H1 (cell line): ENCODE measurements around the gene UBAP1. TPM values are rescaled to one million over a fixed set of nuclear protein-coding genes. Genes with fewer than 3 reads are reported as not detected.
"Not testable (repeated sequence)": the region's sequence is repeated elsewhere in the genome, so short reads cannot be mapped to it uniquely, and the experiment has no call there.

Source experiments
- CTCF ChIA-PET: fragments of 300-600 bp; sonication (Branson Sonifier 250); formaldehyde crosslinking; loops from one replicate; lab custom pipeline; 2021; ENCODE audit not compliant: partially characterized antibody; lab: Charles Lee
- POLR2A ChIA-PET: fragments of 300-600 bp; sonication (Branson Sonifier 250); formaldehyde crosslinking; loops from one replicate; lab custom pipeline; 2021; ENCODE audit warnings: inconsistent platforms; ENCODE audit not compliant: partially characterized antibody; lab: Charles Lee
- DNase-seq, 2 experiments: peaks; one replicate each; pipeline versions ENCODE4 v3.0.0 to v3.0.0-alpha.2; 2010 to 2022; ENCODE audit warnings: low spot score in 2 of 2, low read depth in 1 of 2, mixed read lengths in 1 of 2
- FAIRE-seq: peaks from 2 replicates; lab custom pipeline; 2011; peaks lifted over from hg19 to GRCh38; lab: Jason Lieb, UNC
- H2AFZ ChIP-seq: 2 replicates; pipeline ENCODE4 v1.8.1; 2012; ENCODE audit warnings: low read length, inconsistent platforms
- H2AK5ac ChIP-seq: 2 replicates; pipeline ENCODE4 v1.6.1; 2013; ENCODE audit warnings: low read depth, low read length
- H2BK120ac ChIP-seq: replicated peaks from 2 replicates; pipeline ENCODE3; 2013; ENCODE audit warnings: low read depth, low read length, inconsistent platforms
- H2BK12ac ChIP-seq: 2 replicates; pipeline ENCODE4 v1.6.1; 2013; ENCODE audit warnings: low read depth, low read length
- H2BK15ac ChIP-seq: 2 replicates; pipeline ENCODE4 v1.6.1; 2013; ENCODE audit warnings: low read length
- H2BK20ac ChIP-seq: 2 replicates; pipeline ENCODE4 v1.6.1; 2013; ENCODE audit warnings: low read length
- H2BK5ac ChIP-seq: 2 replicates; pipeline ENCODE4 v1.6.1; 2013; ENCODE audit warnings: low read depth, low read length
- H3K14ac ChIP-seq: 2 replicates; pipeline ENCODE4 v1.6.1; 2013; ENCODE audit warnings: inconsistent platforms; ENCODE audit not compliant: insufficient read length
- H3K18ac ChIP-seq: 2 replicates; pipeline ENCODE4 v1.6.1; 2013; ENCODE audit warnings: low read length; ENCODE audit errors: extremely low read depth
- H3K23ac ChIP-seq: 2 replicates; pipeline ENCODE4 v1.6.1; 2013; ENCODE audit warnings: inconsistent platforms; ENCODE audit not compliant: insufficient read length
- H3K23me2 ChIP-seq: 2 replicates; pipeline ENCODE4 v1.6.1; 2013; ENCODE audit warnings: low read depth, low read length
- H3K27ac ChIP-seq: 2 replicates; pipeline ENCODE4 v1.6.1; 2011; ENCODE audit warnings: low read depth, low read length, inconsistent platforms
- H3K27me3 ChIP-seq, 4 experiments: replicated peaks in 1 of 4; 1 replicate in 1 of 4; 2 replicates in 3 of 4; pipeline versions ENCODE4 v1.6.1 to v1.8.1; 2011 to 2013; ENCODE audit warnings: low read length in 3 of 4, mild to moderate bottlenecking in 3 of 4, inconsistent platforms in 2 of 4, mixed read lengths in 2 of 4, moderate library complexity in 1 of 4; ENCODE audit not compliant: control insufficient read depth in 3 of 4, insufficient read depth in 3 of 4; ENCODE audit errors: extremely low read depth in 1 of 4
- H3K36me3 ChIP-seq, 4 experiments: 2 replicates each; pipeline versions ENCODE4 v1.6.1 to v1.8.1; 2011 to 2013; ENCODE audit warnings: mild to moderate bottlenecking in 4 of 4, low read length in 3 of 4, moderate library complexity in 2 of 4, control low read depth in 1 of 4, inconsistent platforms in 1 of 4; ENCODE audit not compliant: insufficient read depth in 4 of 4, control insufficient read depth in 2 of 4
- H3K4ac ChIP-seq: replicated peaks from 2 replicates; pipeline ENCODE3; 2013; ENCODE audit warnings: low read length, low read depth, mixed read lengths, inconsistent platforms; ENCODE audit not compliant: insufficient read length
- H3K4me1 ChIP-seq, 4 experiments: replicated peaks in 1 of 4; 1 replicate in 1 of 4; 2 replicates in 3 of 4; pipeline versions ENCODE4 v1.6.1 to v1.8.1; 2011 to 2013; ENCODE audit warnings: low read length in 3 of 4, inconsistent platforms in 2 of 4, mixed read lengths in 1 of 4; ENCODE audit not compliant: insufficient read depth in 4 of 4, control insufficient read depth in 3 of 4
- H3K4me2 ChIP-seq, 2 experiments: 2 replicates each; pipeline versions ENCODE4 v1.6.1 to v1.8.1; 2011 to 2013; ENCODE audit warnings: low read depth in 2 of 2, low read length in 2 of 2, control low read depth in 1 of 2, inconsistent platforms in 1 of 2, mild to moderate bottlenecking in 1 of 2; ENCODE audit not compliant: insufficient read depth in 1 of 2
- H3K4me3 ChIP-seq, 4 experiments: fragments of 200-600, 300-600 bp in 1 of 4; sonication (generic), shearing (Covaris generic), sonication (Bioruptor Twin) in 1 of 4; 2 replicates each; pipeline versions ENCODE4 v1.5.1 to v1.8.1; 2011 to 2016; ENCODE audit warnings: low read length in 4 of 4, low read depth in 3 of 4, control low read depth in 2 of 4, inconsistent platforms in 2 of 4, mild to moderate bottlenecking in 2 of 4, mixed read lengths in 1 of 4, moderate library complexity in 1 of 4; ENCODE audit not compliant: insufficient read depth in 2 of 4; ENCODE audit errors: extremely low read depth in 1 of 4
- H3K56ac ChIP-seq: replicated peaks from 2 replicates; pipeline ENCODE3; 2013; ENCODE audit warnings: low read depth, mild to moderate bottlenecking, mixed read lengths, low read length, inconsistent platforms; ENCODE audit not compliant: insufficient read length
- H3K79me1 ChIP-seq: 2 replicates; pipeline ENCODE4 v1.6.1; 2013; ENCODE audit warnings: low read depth, low read length, control low read depth
- H3K79me2 ChIP-seq, 2 experiments: 2 replicates each; pipeline versions ENCODE4 v1.6.1 to v1.8.1; 2012 to 2013; ENCODE audit warnings: low read length in 2 of 2, mild to moderate bottlenecking in 2 of 2, inconsistent platforms in 1 of 2; ENCODE audit not compliant: insufficient read depth in 2 of 2, control insufficient read depth in 1 of 2
- H3K9ac ChIP-seq, 4 experiments: replicated peaks in 1 of 4; 1 replicate in 1 of 4; 2 replicates in 3 of 4; pipeline versions ENCODE4 v1.6.1 to v1.8.1; 2011 to 2013; ENCODE audit warnings: low read depth in 3 of 4, low read length in 3 of 4, control low read depth in 2 of 4, mild to moderate bottlenecking in 2 of 4, moderate library complexity in 2 of 4, inconsistent platforms in 1 of 4; ENCODE audit errors: extremely low read depth in 1 of 4
- H3K9me3 ChIP-seq, 2 experiments: 2 replicates each; pipeline versions ENCODE4 v1.6.1 to v1.8.1; 2012 to 2013; ENCODE audit warnings: mild to moderate bottlenecking in 2 of 2, moderate library complexity in 2 of 2, control low read depth in 1 of 2, inconsistent platforms in 1 of 2, low read depth in 1 of 2, low read length in 1 of 2, mixed read lengths in 1 of 2; ENCODE audit not compliant: insufficient read depth in 2 of 2
- H4K20me1 ChIP-seq, 2 experiments: replicated peaks in 1 of 2; 2 replicates each; pipeline versions ENCODE3 to v1.8.1; 2011 to 2013; ENCODE audit warnings: inconsistent platforms in 2 of 2, low read length in 2 of 2, mild to moderate bottlenecking in 1 of 2; ENCODE audit not compliant: insufficient read depth in 2 of 2, control insufficient read depth in 1 of 2
- H4K5ac ChIP-seq: 2 replicates; pipeline ENCODE4 v1.6.1; 2013; ENCODE audit warnings: low read length, low read depth, mixed read lengths, inconsistent platforms; ENCODE audit not compliant: insufficient read length
- H4K8ac ChIP-seq: 2 replicates; pipeline ENCODE4 v1.8.0; 2013; ENCODE audit warnings: mild to moderate bottlenecking, moderate library complexity, low read length, inconsistent platforms; ENCODE audit not compliant: insufficient read depth; ENCODE audit errors: extremely low read depth
- H4K91ac ChIP-seq: replicated peaks from 2 replicates; pipeline ENCODE3; 2013; ENCODE audit warnings: low read length, mixed read lengths, inconsistent platforms; ENCODE audit not compliant: insufficient read length
- WGBS, 2 experiments: shearing (Covaris generic) in 1 of 2; methylation state at CpG; one replicate each; pipeline versions ENCODE4 v1.1.6 to v1.1.7; 2013 to 2015; ENCODE audit warnings: low lambda C conversion rate in 2 of 2, mixed read lengths in 2 of 2, inconsistent platforms in 1 of 2, low coverage in 1 of 2, missing lambda C conversion rate in 1 of 2; ENCODE audit not compliant: insufficient replicate concordance in 2 of 2, insufficient coverage in 1 of 2, insufficient read length in 1 of 2; ENCODE audit errors: extremely low coverage in 1 of 2, missing lambda C conversion rate in 1 of 2; 5-methylcytosine and 5-hydroxymethylcytosine counted together
- polyA plus RNA-seq, 7 experiments: library from polyadenylated mRNA; depleted of rRNA in 3 of 7; stranded (reverse) in 5 of 7; unstranded in 2 of 7; fragments of >200 nt in 5 of 7; fragments of 200-250 nt in 2 of 7; gene quantifications; 1 replicate in 5 of 7; 2 replicates in 1 of 7; 4 replicates in 1 of 7; pipeline versions ENCODE4 v1.2.1 to v1.2.3, GENCODE V29; 2011 to 2013; ENCODE audit warnings: missing spikeins in 2 of 7, mixed read lengths in 2 of 7
- total RNA-seq: library from RNA; stranded (reverse); fragmentation: NEBNext Ultra II Directional; extraction: Animal tissue kit (Norgen Biotek cat#: 25700); gene quantifications from 2 replicates; pipeline ENCODE4 v1.2.1, GENCODE V29; 2021

Gene UBAP1
- total and polyA plus RNA-seq, 2 of the 8 experiments (the other 6 are each of a cell fraction or from before 2014, with no cell fraction given) = 31.3 to 31.4 TPM

DNA sequence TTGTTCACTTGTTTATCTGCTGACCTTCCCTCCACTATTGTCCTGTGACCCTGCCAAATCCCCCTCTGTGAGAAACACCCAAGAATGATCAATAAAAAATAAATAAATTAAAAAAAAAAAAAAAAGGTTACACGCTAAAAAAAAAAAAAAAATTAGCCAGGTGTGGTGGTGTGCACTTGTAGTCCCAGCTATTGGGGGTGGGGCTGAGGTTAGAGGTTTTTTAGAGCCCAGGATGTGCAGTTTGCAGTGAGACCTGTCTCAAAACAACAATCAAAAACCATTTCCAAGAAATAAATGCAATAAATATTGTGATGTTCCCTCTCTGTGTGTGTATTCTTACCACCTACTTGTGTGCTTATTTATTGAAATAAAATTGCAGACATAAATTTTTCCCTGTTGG is 40.2 kb upstream of the UBAP1 start:
- H3K56ac ChIP-seq, H3K9ac ChIP-seq, H3K23me2 ChIP-seq, H4K8ac ChIP-seq, H4K91ac ChIP-seq, H2BK15ac ChIP-seq, H3K14ac ChIP-seq, H2BK5ac ChIP-seq, FAIRE-seq, H3K79me1 ChIP-seq, POLR2A ChIA-PET, H3K27me3 ChIP-seq, H3K27ac ChIP-seq, H3K79me2 ChIP-seq, CTCF ChIA-PET, H3K9me3 ChIP-seq, H3K4me3 ChIP-seq, H3K36me3 ChIP-seq, H3K4me1 ChIP-seq, DNase-seq, H2AK5ac ChIP-seq, H3K4ac ChIP-seq, H3K23ac ChIP-seq, H2BK12ac ChIP-seq, H3K4me2 ChIP-seq, H2AFZ ChIP-seq, H4K5ac ChIP-seq, H2BK120ac ChIP-seq, H3K18ac ChIP-seq, H4K20me1 ChIP-seq, H2BK20ac ChIP-seq: not testable (repeated sequence)
- WGBS, 2 experiments = 80% methylated on average over 1 of the region's 1 CpG; no CpG with 5 or more reads in 1 of the 2 experiments
